ENCODE data around the gene FAAP100.

FAAP100 gene

GRCh38 chr17:81511804-81512561 lies 40.2 kb downstream of the FAAP100 start:
- DNase-seq (ENCODE audit: low spot score): no peak

GRCh38 chr17:81511554-81511803 lies 40.7 kb downstream of the FAAP100 start:
- DNase-seq (ENCODE audit: low spot score): no peak

GRCh38 chr17:81510785-81511553 lies 41.2 kb downstream of the FAAP100 start:
- DNase-seq (ENCODE audit: low spot score): no peak

- DNase-seq (ENCODE audit: low spot score): no peak
These were observed 42.0 kb downstream of the FAAP100 start for GRCh38 chr17:81509972-81510784.

GRCh38 chr17:81509207-81509971 lies 42.8 kb downstream of the FAAP100 start:
- no peak for DNase-seq (ENCODE audit: low spot score)

- no peak for DNase-seq (ENCODE audit: low spot score)
These were observed 43.4 kb downstream of the FAAP100 start for GRCh38 chr17:81508639-81509206.

- no peak for DNase-seq (ENCODE audit: low spot score)
These were observed 48.5 kb downstream of the FAAP100 start for GRCh38 chr17:81503619-81504018.

GRCh38 chr17:81502471-81503017 lies 49.6 kb downstream of the FAAP100 start:
- no peak for DNase-seq (ENCODE audit: low spot score)

GRCh38 chr17:81500047-81500446 lies 52.1 kb downstream of the FAAP100 start:
- no peak for DNase-seq (ENCODE audit: low spot score)

GRCh38 chr17:81499601-81499970 lies 52.6 kb downstream of the FAAP100 start:
- no peak for DNase-seq (ENCODE audit: low spot score)

GRCh38 chr17:81498953-81499600 lies 53.1 kb downstream of the FAAP100 start:
- no peak for DNase-seq (ENCODE audit: low spot score)

- no peak for DNase-seq (ENCODE audit: low spot score)
These were observed 57.4 kb downstream of the FAAP100 start for GRCh38 chr17:81494626-81495377.

- DNase-seq (ENCODE audit: low spot score): no peak
These were observed 58.7 kb downstream of the FAAP100 start for GRCh38 chr17:81493198-81494038.

GRCh38 chr17:81492706-81493105 lies 59.4 kb downstream of the FAAP100 start:
- no peak for DNase-seq (ENCODE audit: low spot score)

GRCh38 chr17:81492202-81492601 lies 60.0 kb downstream of the FAAP100 start:
- DNase-seq (ENCODE audit: low spot score): no peak

- DNase-seq (ENCODE audit: low spot score): no peak
These were observed 60.4 kb downstream of the FAAP100 start for GRCh38 chr17:81491761-81492160.

- no peak for DNase-seq (ENCODE audit: low spot score)
These were observed 61.0 kb downstream of the FAAP100 start for GRCh38 chr17:81491181-81491581.

- no peak for DNase-seq (ENCODE audit: low spot score)
These were observed 61.9 kb downstream of the FAAP100 start for GRCh38 chr17:81489998-81490992.

Measured in AG08396 (cell line).